HG02938 (cell line): Measurements from ENCODE around the gene VANGL2.

ENCODE experiments used
- ATAC-seq: cut with Tn5 transposase; IDR thresholded peaks from one replicate; pipeline ENCODE4 v1.9.1; 2021; ENCODE audit warnings: mild to moderate bottlenecking, moderate library complexity; ENCODE audit not compliant: unreplicated experiment

VANGL2 gene

GRCh38 chr1:160423966-160424365 lies 23.6 kb downstream of the VANGL2 start:
- ATAC-seq, result no peak

- no peak for ATAC-seq
Observed at GRCh38 chr1:160425847-160426246, 25.5 kb downstream of the VANGL2 start.

GRCh38 chr1:160427625-160428024 lies 27.3 kb downstream of the VANGL2 start:
- no peak for ATAC-seq

- ATAC-seq, result no peak
Observed at GRCh38 chr1:160428053-160428452, 27.7 kb downstream of the VANGL2 start.

GRCh38 chr1:160428655-160429054 lies 28.3 kb downstream of the VANGL2 start:
- no peak for ATAC-seq

GRCh38 chr1:160429125-160429561 lies 28.8 kb downstream of the VANGL2 start:
- no peak for ATAC-seq

- peak; percentile 56 for ATAC-seq
Observed at GRCh38 chr1:160429702-160430535, 29.6 kb downstream of the VANGL2 start.

GRCh38 chr1:160431006-160431405 lies 30.6 kb downstream of the VANGL2 start:
- ATAC-seq, result no peak

- ATAC-seq, result no peak
Observed at GRCh38 chr1:160431571-160431970, 31.2 kb downstream of the VANGL2 start.

- ATAC-seq, result peak; percentile 60
Observed at GRCh38 chr1:160432371-160432786, 32.0 kb downstream of the VANGL2 start.

GRCh38 chr1:160436966-160437365 lies 36.6 kb downstream of the VANGL2 start:
- no peak for ATAC-seq

- peak; percentile 86 for ATAC-seq
Observed at GRCh38 chr1:160437432-160438316, 37.3 kb downstream of the VANGL2 start.

GRCh38 chr1:160438317-160438918 lies 38.1 kb downstream of the VANGL2 start:
- no peak for ATAC-seq

- ATAC-seq, result no peak
Observed at GRCh38 chr1:160438935-160439334, 38.6 kb downstream of the VANGL2 start.

- ATAC-seq, result no peak
Observed at GRCh38 chr1:160439718-160440117, 39.4 kb downstream of the VANGL2 start.

GRCh38 chr1:160446945-160447600 lies 46.7 kb downstream of the VANGL2 start:
- no peak for ATAC-seq

- no peak for ATAC-seq
Observed at GRCh38 chr1:160449494-160449893, 49.1 kb downstream of the VANGL2 start.

- ATAC-seq, result peak; percentile 53
Observed at GRCh38 chr1:160451119-160451858, 50.9 kb downstream of the VANGL2 start.

- no peak for ATAC-seq
Observed at GRCh38 chr1:160451859-160452232, 51.5 kb downstream of the VANGL2 start.

- peak; percentile 58 for ATAC-seq
Observed at GRCh38 chr1:160453443-160453842, 53.1 kb downstream of the VANGL2 start.
